HG02981 (cell line): ENCODE results near the gene TIGD6.
"Not testable (repeated sequence)": the region's sequence is repeated elsewhere in the genome, so short reads cannot be mapped to it uniquely, and the experiment has no call there.

Source experiments
- ATAC-seq: cut with Tn5 transposase; IDR thresholded peaks from one replicate; pipeline ENCODE4 v1.9.1; 2021; ENCODE audit warnings: mild to moderate bottlenecking, moderate library complexity; ENCODE audit not compliant: unreplicated experiment

Gene TIGD6

GRCh38 chr5:150000256-150000989, at the start of gene TIGD6, which contains the start of gene HMGXB3:
Gene TIGD6, minus strand, starts transcription at chr5:150000654. Its CDS starts 4,306 bp downstream, at chr5:149996348.
Gene HMGXB3, plus strand, starts transcription at chr5:150000739. Its CDS starts 4,114 bp downstream, at chr5:150004853.
- ATAC-seq, result peak; percentile 86

- no peak for ATAC-seq
These were observed 45.6 kb upstream of the TIGD6 start for GRCh38 chr5:150046031-150046430.

- ATAC-seq, result no peak
These were observed 45.1 kb upstream of the TIGD6 start for GRCh38 chr5:150045549-150045948.

- no peak for ATAC-seq
These were observed 44.3 kb upstream of the TIGD6 start for GRCh38 chr5:150044712-150045111.

GRCh38 chr5:150044329-150044681, 43.9 kb upstream of the TIGD6 start:
- no peak for ATAC-seq

- no peak for ATAC-seq
These were observed 43.3 kb upstream of the TIGD6 start for GRCh38 chr5:150043657-150044328.

GRCh38 chr5:150042459-150042858, 42.0 kb upstream of the TIGD6 start:
- ATAC-seq, result no peak

- no peak for ATAC-seq
These were observed 38.1 kb upstream of the TIGD6 start for GRCh38 chr5:150038547-150038946.

GRCh38 chr5:150036513-150036912, 36.1 kb upstream of the TIGD6 start:
- ATAC-seq, result no peak

- ATAC-seq, result peak; percentile 95
These were observed 34.9 kb upstream of the TIGD6 start for GRCh38 chr5:150035139-150035895.

- peak; percentile 19 for ATAC-seq
These were observed 34.2 kb upstream of the TIGD6 start for GRCh38 chr5:150034662-150035061.

GRCh38 chr5:150033334-150033733, 32.9 kb upstream of the TIGD6 start:
- no peak for ATAC-seq

GRCh38 chr5:150028047-150028446, 27.6 kb upstream of the TIGD6 start:
- not testable (repeated sequence) for ATAC-seq

GRCh38 chr5:150026682-150027172, 26.3 kb upstream of the TIGD6 start:
- no peak for ATAC-seq

GRCh38 chr5:150024346-150024984, 24.0 kb upstream of the TIGD6 start:
- no peak for ATAC-seq

GRCh38 chr5:150023136-150023535, 22.7 kb upstream of the TIGD6 start:
- ATAC-seq, result no peak

- ATAC-seq, result no peak
These were observed 22.2 kb upstream of the TIGD6 start for GRCh38 chr5:150022681-150023080.

GRCh38 chr5:150022158-150022531, 21.7 kb upstream of the TIGD6 start:
- no peak for ATAC-seq

GRCh38 chr5:150021491-150022157, 21.2 kb upstream of the TIGD6 start:
- ATAC-seq, result no peak

- no peak for ATAC-seq
These were observed 19.8 kb upstream of the TIGD6 start for GRCh38 chr5:150020249-150020648.
